Neural cell (in vitro differentiated cells): ENCODE data around the gene SCLY.

Source experiments
- EP300 ChIP-seq: fragments of 450-650 bp; conservative IDR thresholded peaks from 2 replicates; pipeline ENCODE4 v1.6.1; 2014; ENCODE audit warnings: antibody characterized with exemption, mild to moderate bottlenecking, moderate library complexity; ENCODE audit not compliant: poor library complexity, severe bottlenecking
- EZH2 ChIP-seq: fragments of 200-600, 300-800 bp; shearing (Covaris generic), sonication (generic); IDR thresholded peaks from 2 replicates; pipeline ENCODE4 v1.6.1; 2014; ENCODE audit warnings: antibody characterized with exemption, low read length, borderline replicate concordance, mild to moderate bottlenecking; ENCODE audit not compliant: insufficient read depth, poor library complexity, severe bottlenecking
- MXI1 ChIP-seq: fragments of 450-650 bp; conservative IDR thresholded peaks from 2 replicates; pipeline ENCODE4 v1.6.1; 2014; ENCODE audit warnings: antibody characterized with exemption, mild to moderate bottlenecking; ENCODE audit not compliant: poor library complexity, severe bottlenecking
- POLR2AphosphoS5 ChIP-seq: IDR thresholded peaks from 2 replicates; pipeline ENCODE4 v1.6.1; 2012
- SMC3 ChIP-seq: fragments of 450-650 bp; conservative IDR thresholded peaks from 2 replicates; pipeline ENCODE4 v1.6.1; 2014; ENCODE audit warnings: antibody characterized with exemption, mild to moderate bottlenecking, moderate library complexity; ENCODE audit not compliant: poor library complexity
- TAF1 ChIP-seq: IDR thresholded peaks from 2 replicates; pipeline ENCODE4 v1.6.1; 2012; ENCODE audit warnings: low read depth
- TF ChIP-seq, protein P1 (sequence below): fragments of 450-650 bp; IDR thresholded peaks from 2 replicates; pipeline ENCODE4 v1.5.1; 2014; ENCODE audit warnings: antibody characterized with exemption, mild to moderate bottlenecking, moderate library complexity; ENCODE audit not compliant: poor library complexity, severe bottlenecking
- TF ChIP-seq, protein P2 (sequence below): IDR thresholded peaks from 2 replicates; pipeline ENCODE4 v1.6.1; 2012; ENCODE audit warnings: borderline replicate concordance

DNA sequence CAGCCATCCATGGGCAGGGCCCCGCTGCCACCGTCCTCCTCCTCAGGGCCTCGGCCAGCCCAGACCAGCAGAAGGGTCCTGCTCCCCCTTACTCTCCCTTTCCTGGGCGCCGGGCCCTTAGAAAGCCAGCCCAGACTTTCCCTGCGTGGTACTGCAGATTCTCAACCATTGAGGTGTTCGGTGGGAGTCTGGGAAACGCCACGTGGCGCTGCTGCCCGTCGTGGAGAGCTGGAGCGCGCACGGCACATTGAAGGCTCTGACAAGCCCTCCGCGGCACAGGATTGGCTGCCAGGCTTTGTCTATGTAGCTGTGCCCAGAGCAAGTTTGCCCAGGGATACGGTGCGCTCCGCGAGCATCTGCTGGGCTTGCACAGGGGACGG lies 67.2 kb downstream of the SCLY start:
- TF ChIP-seq EP300 (no peak), TAF1 (no peak), POLR2AphosphoS5 (no peak), EZH2 (no peak), SMC3 (no peak), MXI1 (no peak)
- TF ChIP-seq, protein P1, sequence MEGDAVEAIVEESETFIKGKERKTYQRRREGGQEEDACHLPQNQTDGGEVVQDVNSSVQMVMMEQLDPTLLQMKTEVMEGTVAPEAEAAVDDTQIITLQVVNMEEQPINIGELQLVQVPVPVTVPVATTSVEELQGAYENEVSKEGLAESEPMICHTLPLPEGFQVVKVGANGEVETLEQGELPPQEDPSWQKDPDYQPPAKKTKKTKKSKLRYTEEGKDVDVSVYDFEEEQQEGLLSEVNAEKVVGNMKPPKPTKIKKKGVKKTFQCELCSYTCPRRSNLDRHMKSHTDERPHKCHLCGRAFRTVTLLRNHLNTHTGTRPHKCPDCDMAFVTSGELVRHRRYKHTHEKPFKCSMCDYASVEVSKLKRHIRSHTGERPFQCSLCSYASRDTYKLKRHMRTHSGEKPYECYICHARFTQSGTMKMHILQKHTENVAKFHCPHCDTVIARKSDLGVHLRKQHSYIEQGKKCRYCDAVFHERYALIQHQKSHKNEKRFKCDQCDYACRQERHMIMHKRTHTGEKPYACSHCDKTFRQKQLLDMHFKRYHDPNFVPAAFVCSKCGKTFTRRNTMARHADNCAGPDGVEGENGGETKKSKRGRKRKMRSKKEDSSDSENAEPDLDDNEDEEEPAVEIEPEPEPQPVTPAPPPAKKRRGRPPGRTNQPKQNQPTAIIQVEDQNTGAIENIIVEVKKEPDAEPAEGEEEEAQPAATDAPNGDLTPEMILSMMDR: no peak
- TF ChIP-seq, protein P2, sequence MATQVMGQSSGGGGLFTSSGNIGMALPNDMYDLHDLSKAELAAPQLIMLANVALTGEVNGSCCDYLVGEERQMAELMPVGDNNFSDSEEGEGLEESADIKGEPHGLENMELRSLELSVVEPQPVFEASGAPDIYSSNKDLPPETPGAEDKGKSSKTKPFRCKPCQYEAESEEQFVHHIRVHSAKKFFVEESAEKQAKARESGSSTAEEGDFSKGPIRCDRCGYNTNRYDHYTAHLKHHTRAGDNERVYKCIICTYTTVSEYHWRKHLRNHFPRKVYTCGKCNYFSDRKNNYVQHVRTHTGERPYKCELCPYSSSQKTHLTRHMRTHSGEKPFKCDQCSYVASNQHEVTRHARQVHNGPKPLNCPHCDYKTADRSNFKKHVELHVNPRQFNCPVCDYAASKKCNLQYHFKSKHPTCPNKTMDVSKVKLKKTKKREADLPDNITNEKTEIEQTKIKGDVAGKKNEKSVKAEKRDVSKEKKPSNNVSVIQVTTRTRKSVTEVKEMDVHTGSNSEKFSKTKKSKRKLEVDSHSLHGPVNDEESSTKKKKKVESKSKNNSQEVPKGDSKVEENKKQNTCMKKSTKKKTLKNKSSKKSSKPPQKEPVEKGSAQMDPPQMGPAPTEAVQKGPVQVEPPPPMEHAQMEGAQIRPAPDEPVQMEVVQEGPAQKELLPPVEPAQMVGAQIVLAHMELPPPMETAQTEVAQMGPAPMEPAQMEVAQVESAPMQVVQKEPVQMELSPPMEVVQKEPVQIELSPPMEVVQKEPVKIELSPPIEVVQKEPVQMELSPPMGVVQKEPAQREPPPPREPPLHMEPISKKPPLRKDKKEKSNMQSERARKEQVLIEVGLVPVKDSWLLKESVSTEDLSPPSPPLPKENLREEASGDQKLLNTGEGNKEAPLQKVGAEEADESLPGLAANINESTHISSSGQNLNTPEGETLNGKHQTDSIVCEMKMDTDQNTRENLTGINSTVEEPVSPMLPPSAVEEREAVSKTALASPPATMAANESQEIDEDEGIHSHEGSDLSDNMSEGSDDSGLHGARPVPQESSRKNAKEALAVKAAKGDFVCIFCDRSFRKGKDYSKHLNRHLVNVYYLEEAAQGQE: no peak
